ENCODE results near the gene ANAPC7. TPM values are rescaled to one million over a fixed set of nuclear protein-coding genes. Genes with fewer than 3 reads are reported as not detected.
A peak's percentile ranks its signal among the peaks of the same experiment; 100 is the strongest.

ANAPC7 gene
- total RNA-seq, 4 donors from 2014 or later, result 67.5 to 78.8 (median 74.4) TPM

- no peak overlapping the region for H3K4me3 ChIP-seq
- H3K4me1 ChIP-seq, result peaks cover 8 to 67% (median 37%) of the 10 kb centered on the region in 3 donors
- intact Hi-C loops (cut with DNase I), result no loop called here
- DNase-seq, result no peak
- no peaks in the 10 kb centered on the region for H3K9me3 ChIP-seq
- 82 to 85% methylated on average over 4 to 7 of the region's 7 CpGs for WGBS, 2 donors
- TF ChIP-seq CTCF (IDR thresholded peaks at IDR 0.05), result no peak
- no peak for TF ChIP-seq POLR2A (IDR thresholded peaks at IDR 0.05)
- no peaks in the 10 kb centered on the region for H3K27me3 ChIP-seq
- H3K36me3 ChIP-seq, result peaks cover 34 to 81% (median 48%) of the 10 kb centered on the region in 3 donors
- H3K27ac ChIP-seq, result peak overlapping the region; percentile 26 to 93 (median 88)
Observed at GRCh38 chr12:110348431-110349059, 55.0 kb downstream of the ANAPC7 start.

- H3K9me3 ChIP-seq, result no peaks in the 10 kb centered on the region
- peak overlapping the region; percentile 43 to 93 (median 88) for H3K27ac ChIP-seq
- H3K27me3 ChIP-seq, result no peaks in the 10 kb centered on the region
- peaks cover 35 to 89% (median 53%) of the 10 kb centered on the region in 3 donors for H3K36me3 ChIP-seq
- TF ChIP-seq POLR2A (IDR thresholded peaks at IDR 0.05) (no peak), CTCF (IDR thresholded peaks at IDR 0.05) (no peak)
- no peak for DNase-seq
- intact Hi-C loops (cut with DNase I), result no loop called here
- H3K4me1 ChIP-seq, result peaks cover 8 to 75% (median 39%) of the 10 kb centered on the region in 3 donors
- no peak overlapping the region for H3K4me3 ChIP-seq
- 84% methylated on average over 6 of the region's 8 CpGs; no CpG with 5 or more reads in 1 of the 2 donors for WGBS, 2 donors
Observed at GRCh38 chr12:110347767-110348166, 55.7 kb downstream of the ANAPC7 start.

- Histone ChIP-seq H3K9me3 (no peaks in the 10 kb centered on the region), H3K4me3 (peak overlapping the region in 3 of 4 donors; percentile 5 to 24 (median 19)), H3K4me1 (peaks cover 11 to 92% (median 47%) of the 10 kb centered on the region in 3 donors), H3K27ac (peak overlapping the region; percentile 83 to 93 (median 92)), H3K27me3 (no peaks in the 10 kb centered on the region), H3K36me3 (peaks cover 47 to 100% (median 69%) of the 10 kb centered on the region in 3 donors)
- WGBS, 2 donors, result 68 to 78% methylated on average over 7 to 9 of the region's 12 CpGs
- no peak for DNase-seq
- TF ChIP-seq CTCF (IDR thresholded peaks at IDR 0.05) (no peak), POLR2A (IDR thresholded peaks at IDR 0.05) (no peak)
- intact Hi-C loops (cut with DNase I), result no loop called here
Observed at GRCh38 chr12:110345963-110346362, 57.5 kb downstream of the ANAPC7 start.

- H3K4me1 ChIP-seq, result peaks cover 11 to 98% (median 52%) of the 10 kb centered on the region in 3 donors
- peaks cover 47 to 100% (median 74%) of the 10 kb centered on the region in 3 donors for H3K36me3 ChIP-seq
- intact Hi-C loops (cut with DNase I), result no loop called here
- no peak overlapping the region for H3K4me3 ChIP-seq
- H3K27me3 ChIP-seq, result no peaks in the 10 kb centered on the region
- peak overlapping the region; percentile 87 to 93 (median 92) for H3K27ac ChIP-seq
- TF ChIP-seq POLR2A (IDR thresholded peaks at IDR 0.05) (no peak), CTCF (IDR thresholded peaks at IDR 0.05) (no peak)
- WGBS, 2 donors, result 16 to 50% methylated on average over 11 of the region's 11 CpGs
- no peaks in the 10 kb centered on the region for H3K9me3 ChIP-seq
- DNase-seq, result peak; percentile 17
Observed at GRCh38 chr12:110345176-110345661, 58.3 kb downstream of the ANAPC7 start.

- peaks cover 11 to 98% (median 53%) of the 10 kb centered on the region in 3 donors for H3K4me1 ChIP-seq
- H3K27me3 ChIP-seq, result no peaks in the 10 kb centered on the region
- intact Hi-C loops (cut with DNase I), result no loop called here
- no peak for DNase-seq
- H3K9me3 ChIP-seq, result no peaks in the 10 kb centered on the region
- H3K36me3 ChIP-seq, result peaks cover 47 to 100% (median 74%) of the 10 kb centered on the region in 3 donors
- H3K4me3 ChIP-seq, result no peak overlapping the region
- WGBS, 2 donors, result 82 to 90% methylated on average over 8 to 10 of the region's 11 CpGs
- H3K27ac ChIP-seq, result peak overlapping the region; percentile 87 to 93 (median 92)
- TF ChIP-seq POLR2A (IDR thresholded peaks at IDR 0.05) (no peak), CTCF (IDR thresholded peaks at IDR 0.05) (no peak)
Observed at GRCh38 chr12:110344657-110345056, 58.9 kb downstream of the ANAPC7 start.
